Skin epidermis (tissue), 12 donors: ENCODE data around the gene PDIK1L.
"Not testable (repeated sequence)": the region's sequence is repeated elsewhere in the genome, so short reads cannot be mapped to it uniquely, and the experiment has no call there.

ENCODE experiments used
- H3K27ac ChIP-seq, 21 experiments: fragments of 200-600 bp; sonication (generic) in 11 of 21; one replicate each; pipeline ENCODE4 v1.5.0; 2020; ENCODE audit warnings: mild to moderate bottlenecking in 3 of 21, inconsistent platforms in 2 of 21, moderate library complexity in 2 of 21
- H3K4me3 ChIP-seq, 7 experiments: fragments of 200-600 bp; sonication (generic) in 2 of 7; one replicate each; pipeline ENCODE4 v1.5.0; 2020; ENCODE audit warnings: inconsistent platforms in 2 of 7, mild to moderate bottlenecking in 2 of 7, moderate library complexity in 1 of 7

Gene PDIK1L

GRCh38 chr1:26084844-26085243 lies 26.8 kb upstream of the PDIK1L start:
- Histone ChIP-seq H3K27ac (no peak overlapping the region), H3K4me3 (no peak overlapping the region)

GRCh38 chr1:26089125-26089524 lies 22.5 kb upstream of the PDIK1L start:
- Histone ChIP-seq H3K27ac (no peak overlapping the region), H3K4me3 (no peak overlapping the region)

DNA sequence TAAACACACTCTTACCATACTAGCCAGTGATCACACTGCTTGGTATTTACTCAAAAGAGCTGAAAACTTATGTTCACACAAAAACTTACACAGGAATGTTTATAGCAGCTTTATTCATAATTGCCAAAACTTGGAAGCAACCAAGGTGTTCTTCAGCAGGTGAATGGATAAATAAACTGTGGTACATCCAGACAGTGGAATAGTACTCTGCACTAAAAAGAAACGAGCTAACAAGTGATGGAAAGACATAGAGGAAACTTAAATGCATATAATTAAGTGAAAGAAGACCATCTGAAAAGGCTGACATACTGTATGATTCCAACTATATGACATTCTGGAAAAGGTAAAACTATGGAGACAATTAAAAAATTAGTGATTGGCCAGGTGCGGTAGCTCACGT lies 20.7 kb upstream of the PDIK1L start:
- no peak overlapping the region for H3K4me3 ChIP-seq
- no peak overlapping the region for H3K27ac ChIP-seq

GRCh38 chr1:26092422-26092821 lies 19.2 kb upstream of the PDIK1L start:
- no peak overlapping the region for H3K27ac ChIP-seq
- no peak overlapping the region for H3K4me3 ChIP-seq

GRCh38 chr1:26093569-26093968 lies 18.1 kb upstream of the PDIK1L start:
- not testable (repeated sequence) for H3K27ac ChIP-seq, H3K4me3 ChIP-seq

- peak overlapping the region in 3 of 21 experiments; percentile 28 to 58 (median 38) for H3K27ac ChIP-seq
These were observed 17.5 kb upstream of the PDIK1L start for GRCh38 chr1:26094076-26094669.

GRCh38 chr1:26094677-26095383 lies 16.8 kb upstream of the PDIK1L start:
- Histone ChIP-seq H3K27ac (peak overlapping the region in 4 of 21 experiments; percentile 28 to 62 (median 48)), H3K4me3 (no peak overlapping the region)

More at GRCh38 chr1:26094076-26094669, 17.5 kb upstream of the PDIK1L start:
- no peak overlapping the region for H3K4me3 ChIP-seq

DNA sequence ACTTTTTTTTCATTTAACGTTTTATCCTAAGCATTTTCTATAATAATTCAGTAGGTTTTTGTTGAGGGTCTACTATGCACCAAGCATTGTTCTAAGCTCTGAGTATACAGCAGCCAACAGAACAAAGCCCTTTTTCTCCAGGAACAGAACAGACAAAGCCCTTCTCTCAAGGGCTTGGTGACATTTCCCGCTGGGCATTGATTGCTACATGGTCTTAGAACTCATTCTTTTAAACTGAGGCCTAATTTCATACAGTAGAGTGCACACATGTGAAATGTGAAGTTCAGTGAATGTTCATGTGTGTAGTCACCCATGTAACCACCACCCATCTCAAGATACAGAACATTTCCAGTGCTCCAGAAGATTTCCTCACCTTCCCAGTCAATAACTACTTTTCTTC lies 15.2 kb upstream of the PDIK1L start:
- H3K27ac ChIP-seq = no peak overlapping the region

GRCh38 chr1:26097696-26098095 lies 13.9 kb upstream of the PDIK1L start:
- H3K4me3 ChIP-seq = no peak overlapping the region
- H3K27ac ChIP-seq = no peak overlapping the region

More for the DNA sequence above, 15.2 kb upstream of the PDIK1L start:
- H3K4me3 ChIP-seq = no peak overlapping the region

GRCh38 chr1:26098602-26099001 lies 13.0 kb upstream of the PDIK1L start:
- Histone ChIP-seq H3K4me3 (no peak overlapping the region), H3K27ac (no peak overlapping the region)

DNA sequence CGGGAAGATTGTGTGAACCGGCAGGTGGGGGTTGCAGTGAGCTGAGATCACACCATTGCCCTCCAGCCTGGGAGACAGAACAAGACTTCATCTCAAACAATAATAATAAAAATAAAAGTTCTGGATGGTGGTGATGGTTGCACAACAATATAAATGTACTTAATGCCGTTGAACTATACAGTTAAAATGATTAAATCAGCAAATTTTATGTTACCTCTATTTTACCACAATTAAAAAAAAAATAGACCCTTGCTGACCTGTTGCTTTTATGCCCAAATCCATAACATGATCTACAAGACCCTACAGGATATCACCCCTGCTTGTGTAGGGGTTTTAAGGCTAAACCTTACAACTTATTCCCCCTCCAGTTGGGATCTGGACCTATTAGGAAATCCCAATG lies 11.8 kb upstream of the PDIK1L start:
- no peak overlapping the region for H3K27ac ChIP-seq
- no peak overlapping the region for H3K4me3 ChIP-seq

DNA sequence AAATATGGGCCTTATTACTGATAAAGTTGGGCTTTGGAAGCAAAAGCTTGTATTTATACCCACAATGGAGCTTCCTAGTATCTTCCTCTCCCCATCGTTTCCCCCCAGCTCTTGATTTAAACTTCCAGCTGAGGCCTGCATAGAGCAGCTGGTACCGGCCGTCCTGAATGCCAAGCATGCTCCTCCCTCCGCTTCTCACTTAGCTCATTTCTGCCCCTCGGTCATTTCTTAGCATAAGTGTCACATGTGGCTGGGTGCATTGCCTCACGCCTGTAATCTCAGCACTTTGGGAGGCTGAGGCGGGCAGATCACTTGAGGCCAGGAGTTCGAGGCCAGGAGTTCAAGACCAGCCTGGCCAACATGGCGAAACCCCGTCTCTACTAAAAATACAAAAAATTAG lies 11.4 kb upstream of the PDIK1L start:
- not testable (repeated sequence) for H3K4me3 ChIP-seq, H3K27ac ChIP-seq

GRCh38 chr1:26102119-26102518 lies 9.5 kb upstream of the PDIK1L start:
- H3K27ac ChIP-seq = no peak overlapping the region
- H3K4me3 ChIP-seq = no peak overlapping the region

GRCh38 chr1:26102526-26102925 lies 9.1 kb upstream of the PDIK1L start:
- no peak overlapping the region for H3K4me3 ChIP-seq

DNA sequence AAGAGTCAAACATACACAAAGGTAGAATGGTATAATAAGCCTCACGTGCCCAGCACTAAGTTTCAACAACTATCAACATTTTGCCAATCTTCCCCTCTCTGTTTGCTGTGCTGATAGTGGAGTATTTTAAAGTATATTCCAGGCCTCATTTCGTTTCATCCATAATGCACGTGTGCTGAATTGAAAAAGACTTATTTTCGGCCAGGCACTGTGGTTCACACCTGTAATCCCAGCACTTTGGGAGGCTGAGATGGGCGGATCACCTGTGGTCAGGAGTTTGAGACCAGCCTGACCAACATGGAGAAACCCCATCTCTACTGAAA lies 6.4 kb upstream of the PDIK1L start:
- not testable (repeated sequence) for H3K27ac ChIP-seq, H3K4me3 ChIP-seq

More at GRCh38 chr1:26102526-26102925, 9.1 kb upstream of the PDIK1L start:
- H3K27ac ChIP-seq = no peak overlapping the region

GRCh38 chr1:26109229-26110164 lies 2.1 kb upstream of the PDIK1L start:
- Histone ChIP-seq H3K27ac (peak overlapping the region in 2 of 21 experiments; percentile 92 to 97), H3K4me3 (no peak overlapping the region)

- H3K4me3 ChIP-seq = peak overlapping the region; percentile 85 to 100 (median 96)
- peak overlapping the region; percentile 85 to 99 (median 96) for H3K27ac ChIP-seq
These were observed 694 bp upstream of the PDIK1L start for GRCh38 chr1:26110731-26111529.

GRCh38 chr1:26112407-26112775 lies 767 bp downstream of the PDIK1L start:
- Histone ChIP-seq H3K27ac (peak overlapping the region in 20 of 21 experiments; percentile 74 to 99 (median 96)), H3K4me3 (peak overlapping the region; percentile 85 to 100 (median 96))

- no peak overlapping the region for H3K4me3 ChIP-seq
- H3K27ac ChIP-seq = no peak overlapping the region
These were observed 2.7 kb downstream of the PDIK1L start for GRCh38 chr1:26114165-26114927.
